Measurements from ENCODE around the gene DGKH. TPM values are rescaled to one million over a fixed set of nuclear protein-coding genes. Genes with fewer than 3 reads are reported as not detected.

The DGKH gene
- total and polyA plus RNA-seq, 9 of the 15 experiments (the other 6 are each of a cell fraction or from before 2014, with no cell fraction given), result 0.38 to 4.4 (median 3.1) TPM

DNA sequence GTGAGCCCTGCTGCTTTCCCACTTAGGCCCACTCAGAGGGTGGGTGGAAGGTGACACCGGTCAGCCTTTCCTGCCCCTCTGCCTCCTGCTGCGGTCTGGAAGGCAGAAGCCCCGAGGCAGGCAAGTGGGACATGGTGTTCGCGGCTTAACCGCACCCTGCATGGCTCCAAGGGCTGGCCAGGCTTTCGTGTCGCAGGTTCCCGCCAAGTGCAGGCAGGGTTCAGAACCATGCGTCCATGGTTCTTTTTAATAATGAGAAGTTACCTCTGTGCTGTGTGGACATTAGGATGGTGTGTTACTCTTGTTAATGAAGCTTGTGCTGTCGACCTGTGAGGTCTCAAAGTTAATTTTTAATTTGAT lies 986 bp downstream of the DGKH start:
- Histone ChIP-seq H3K4me3 (peak overlapping the region; percentile 46), H2AFZ (ENCODE audit: low read depth, low read length) (peak overlapping the region; percentile 94), H3K9me3 (replicated peaks; ENCODE audit: control insufficient read depth, insufficient read depth, low read depth, low read length) (no peaks in the 10 kb centered on the region), H3K27ac (ENCODE audit: extremely low read depth, low read depth, low read length) (peak overlapping the region; percentile 73), H4K20me1 (replicated peaks; ENCODE audit: control insufficient read depth, insufficient read depth, low read length) (no peaks in the 10 kb centered on the region), H3K4me2 (ENCODE audit: insufficient read depth, low read length) (peak overlapping the region; percentile 95), H3K27me3 (ENCODE audit: control insufficient read depth in 2 of 2, insufficient read depth in 2 of 2, low read length in 2 of 2) (no peaks in the 10 kb centered on the region), H3K4me1 (replicated peaks in 1 of 2; ENCODE audit: control insufficient read depth in 2 of 2, insufficient read depth in 2 of 2, low read length in 2 of 2) (peaks cover 3 to 20% of the 10 kb centered on the region in 2 experiments; a peak in 3 of 5 replicates), H3K79me2 (ENCODE audit: control insufficient read depth, insufficient read depth, low read length) (peaks cover 19% of the 10 kb centered on the region; the same call in 2 of the 3 replicates), H3K9me1 (ENCODE audit: control insufficient read depth, insufficient read depth, low read length) (no peaks in the 10 kb centered on the region), H3K9ac (ENCODE audit: insufficient read depth in 1 of 2, low read depth in 2 of 2, low read length in 2 of 2) (peak overlapping the region; percentile 71 to 93), H3K36me3 (ENCODE audit: control insufficient read depth, insufficient read depth, low read length) (no peaks in the 10 kb centered on the region)
- TSS peak; percentile 16 for BruUV-seq (replicated peaks)
- CTCF ChIA-PET (ENCODE audit: low intra/inter-chr PET ratio), result no interaction called here
- WGBS (ENCODE audit: insufficient coverage, low coverage, missing lambda C conversion rate), result 5% methylated on average over 5 of the region's 11 CpGs
- FAIRE-seq (peak; percentile 60), ATAC-seq (peak; percentile 52), DNase-seq (ENCODE audit: extremely low read depth in 1 of 4, low spot score in 3 of 4) (no peak)
- in situ Hi-C loops (cut with MboI), result no loop called here
- POLR2A ChIA-PET, result no interaction called here
- intact Hi-C loops (cut with micrococcal nuclease), result loop anchor here (10.0 kb wide), 3 partner anchors 135 to 225 kb away; partner anchors contain the start of gene AKAP11
- TF ChIP-seq MAZ (CRISPR knock-in tag; conservative IDR thresholded peaks at IDR 0.05 in 1 of 2, IDR thresholded peaks at IDR 0.05 in 1 of 2), result 0 out of 4 replicates have a peak, but pooled peaks of 1 of the 2 experiments have one; percentile 38
- no peak for TF ChIP-seq NBN (IDR thresholded peaks at IDR 0.05; ENCODE audit: low read depth)
- TF ChIP-seq PML (IDR thresholded peaks at IDR 0.05; ENCODE audit: low read length), result 0 out of 2 replicates have a peak, but pooled peaks have one; percentile 8
- TF ChIP-seq SAP30 (IDR thresholded peaks at IDR 0.05; ENCODE audit: borderline replicate concordance, insufficient read depth, low read depth, low read length, poor library complexity, severe bottlenecking), result peak; percentile 46
- TF ChIP-seq, protein P1, sequence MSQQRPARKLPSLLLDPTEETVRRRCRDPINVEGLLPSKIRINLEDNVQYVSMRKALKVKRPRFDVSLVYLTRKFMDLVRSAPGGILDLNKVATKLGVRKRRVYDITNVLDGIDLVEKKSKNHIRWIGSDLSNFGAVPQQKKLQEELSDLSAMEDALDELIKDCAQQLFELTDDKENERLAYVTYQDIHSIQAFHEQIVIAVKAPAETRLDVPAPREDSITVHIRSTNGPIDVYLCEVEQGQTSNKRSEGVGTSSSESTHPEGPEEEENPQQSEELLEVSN (IDR thresholded peaks at IDR 0.05; ENCODE audit: borderline replicate concordance in 1 of 2, extremely low read depth in 1 of 2, insufficient read depth in 1 of 2, insufficient read length in 1 of 2, low read depth in 1 of 2, low read length in 1 of 2, poor library complexity in 1 of 2, severe bottlenecking in 1 of 2), result peak; percentile 72 to 84
- TF ChIP-seq MAX (CRISPR knock-in tag; IDR thresholded peaks at IDR 0.05), result peak; percentile 59
- no peak for TF ChIP-seq MCM5 (IDR thresholded peaks at IDR 0.05; ENCODE audit: low read depth)
- TF ChIP-seq HNRNPLL (IDR thresholded peaks at IDR 0.05; ENCODE audit: low read depth, low read length, poor library complexity, severe bottlenecking), result no peak
- TF ChIP-seq HMG20A (CRISPR knock-in tag; conservative IDR thresholded peaks at IDR 0.05), result no peak
- TF ChIP-seq, protein P2, sequence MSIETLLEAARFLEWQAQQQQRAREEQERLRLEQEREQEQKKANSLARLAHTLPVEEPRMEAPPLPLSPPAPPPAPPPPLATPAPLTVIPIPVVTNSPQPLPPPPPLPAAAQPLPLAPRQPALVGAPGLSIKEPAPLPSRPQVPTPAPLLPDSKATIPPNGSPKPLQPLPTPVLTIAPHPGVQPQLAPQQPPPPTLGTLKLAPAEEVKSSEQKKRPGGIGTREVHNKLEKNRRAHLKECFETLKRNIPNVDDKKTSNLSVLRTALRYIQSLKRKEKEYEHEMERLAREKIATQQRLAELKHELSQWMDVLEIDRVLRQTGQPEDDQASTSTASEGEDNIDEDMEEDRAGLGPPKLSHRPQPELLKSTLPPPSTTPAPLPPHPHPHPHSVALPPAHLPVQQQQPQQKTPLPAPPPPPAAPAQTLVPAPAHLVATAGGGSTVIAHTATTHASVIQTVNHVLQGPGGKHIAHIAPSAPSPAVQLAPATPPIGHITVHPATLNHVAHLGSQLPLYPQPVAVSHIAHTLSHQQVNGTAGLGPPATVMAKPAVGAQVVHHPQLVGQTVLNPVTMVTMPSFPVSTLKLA (conservative IDR thresholded peaks at IDR 0.05), result peak in 1 of 2 experiments; percentile 16; a peak in 2 of 4 replicates
- TF ChIP-seq ZNF41 (CRISPR knock-in tag; conservative IDR thresholded peaks at IDR 0.05), result no peak
- no peak for TF ChIP-seq CBFA2T2 (conservative IDR thresholded peaks at IDR 0.05)
- peak; percentile 86 for TF ChIP-seq ZNF592 (IDR thresholded peaks at IDR 0.05)
- peak; percentile 85 for TF ChIP-seq L3MBTL2 (IDR thresholded peaks at IDR 0.05)
- TF ChIP-seq CAMTA2 (CRISPR knock-in tag; conservative IDR thresholded peaks at IDR 0.05), result no peak

All from K562 (cell line).